ENCODE measurements around the gene TCEAL8. TPM values are rescaled to one million over a fixed set of nuclear protein-coding genes. Genes with fewer than 3 reads are reported as not detected.

TCEAL8 gene
- total and polyA plus RNA-seq, 2 experiments from 2014 or later: 97.7 to 104 TPM

- in situ Hi-C loops (cut with MboI): no loop called here
- Histone ChIP-seq H3K9me2 (ENCODE audit: insufficient read depth) (no peaks in the 10 kb centered on the region), H3K9ac (no peak overlapping the region), H3K27me3 (replicated peaks; ENCODE audit: insufficient read depth) (no peaks in the 10 kb centered on the region), H3K36me3 (ENCODE audit: low read depth) (0 out of 2 replicates have a peak, but pooled peaks cover 3% of the 10 kb centered on the region), H4K20me1 (ENCODE audit: insufficient read depth) (no peaks in the 10 kb centered on the region), H2AFZ (no peak overlapping the region), H3K79me2 (ENCODE audit: insufficient read depth) (peaks cover 18% of the 10 kb centered on the region), H3K4me2 (ENCODE audit: unreplicated experiment) (no peak overlapping the region), H3K4me1 (ENCODE audit: insufficient read depth) (no peaks in the 10 kb centered on the region), H3K4me3 (no peak overlapping the region), H3F3A (ENCODE audit: insufficient read depth) (no peaks in the 10 kb centered on the region), H3K9me3 (ENCODE audit: low read depth) (no peaks in the 10 kb centered on the region), H3K27ac (no peak overlapping the region)
- no peak for DNase-seq
- TF ChIP-seq EZH2 (IDR thresholded peaks at IDR 0.05; ENCODE audit: insufficient read depth, poor library complexity, severe bottlenecking) (no peak), EZH2phosphoT487 (IDR thresholded peaks at IDR 0.05; ENCODE audit: insufficient read depth, low read depth) (no peak)
Measured at GRCh38 chrX:103256651-103257050, 1.7 kb upstream of the TCEAL8 start.

DNA sequence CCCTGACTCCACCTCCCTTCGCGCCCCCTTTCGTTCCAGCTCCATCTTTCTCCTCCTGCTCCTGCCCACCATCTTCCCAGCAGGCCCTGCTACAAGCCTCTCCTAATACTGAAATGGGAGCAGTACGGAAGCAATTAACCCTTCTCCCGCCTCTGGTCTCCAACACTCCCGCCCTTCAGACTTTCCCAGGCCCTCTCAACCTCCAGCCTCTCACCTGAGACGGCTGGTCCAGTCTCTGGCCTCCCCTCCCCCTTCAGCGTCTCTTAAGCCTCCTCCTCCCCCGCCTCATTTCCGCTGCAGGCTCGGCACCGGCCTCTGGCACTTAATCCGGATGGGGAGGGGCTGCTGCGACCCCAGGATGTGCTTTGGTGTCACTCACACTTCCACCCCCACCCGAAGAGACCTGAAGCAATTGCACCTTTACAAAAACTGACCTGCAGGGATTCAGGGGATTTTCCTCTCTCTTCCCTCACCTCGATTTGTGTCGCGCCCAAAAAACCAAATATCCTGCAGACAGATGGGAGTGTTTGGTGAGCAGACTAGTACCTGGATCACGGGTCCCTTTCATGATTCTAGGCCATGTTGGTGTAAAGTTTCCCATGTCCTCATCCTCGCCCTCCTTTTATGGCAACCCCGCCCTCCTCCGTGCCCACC is 657 bp downstream of the TCEAL8 start:
- Histone ChIP-seq H3K79me2 (ENCODE audit: insufficient read depth) (peaks cover 18% of the 10 kb centered on the region), H3K9me2 (ENCODE audit: insufficient read depth) (no peaks in the 10 kb centered on the region), H3K4me1 (ENCODE audit: insufficient read depth) (no peaks in the 10 kb centered on the region), H3K4me2 (ENCODE audit: unreplicated experiment) (peak overlapping the region; percentile 96), H3K36me3 (ENCODE audit: low read depth) (0 out of 2 replicates have a peak, but pooled peaks cover 3% of the 10 kb centered on the region), H3K4me3 (peak overlapping the region; percentile 97), H3F3A (ENCODE audit: insufficient read depth) (no peaks in the 10 kb centered on the region), H3K27ac (peak overlapping the region; percentile 89), H3K27me3 (replicated peaks; ENCODE audit: insufficient read depth) (no peaks in the 10 kb centered on the region), H4K20me1 (ENCODE audit: insufficient read depth) (no peaks in the 10 kb centered on the region), H3K9ac (peak overlapping the region; percentile 96), H2AFZ (peak overlapping the region; percentile 99), H3K9me3 (ENCODE audit: low read depth) (no peaks in the 10 kb centered on the region)
- in situ Hi-C loops (cut with MboI): no loop called here
- 0 to 1% methylated on average over 9 to 22 of the region's 22 CpGs for WGBS, 2 experiments (ENCODE audit: low coverage in 1 of 2, low lambda C conversion rate in 2 of 2, missing lambda C conversion rate in 2 of 2)
- TF ChIP-seq EZH2phosphoT487 (IDR thresholded peaks at IDR 0.05; ENCODE audit: insufficient read depth, low read depth) (no peak), EZH2 (IDR thresholded peaks at IDR 0.05; ENCODE audit: insufficient read depth, poor library complexity, severe bottlenecking) (no peak)
- peak; percentile 59 for DNase-seq

- in situ Hi-C loops (cut with MboI): no loop called here
- Histone ChIP-seq H3K9me3 (ENCODE audit: low read depth) (no peaks in the 10 kb centered on the region), H3F3A (ENCODE audit: insufficient read depth) (no peaks in the 10 kb centered on the region), H3K9me2 (ENCODE audit: insufficient read depth) (no peaks in the 10 kb centered on the region), H3K27me3 (replicated peaks; ENCODE audit: insufficient read depth) (no peaks in the 10 kb centered on the region), H3K36me3 (ENCODE audit: low read depth) (0 out of 2 replicates have a peak, but pooled peaks cover 3% of the 10 kb centered on the region), H3K4me1 (ENCODE audit: insufficient read depth) (no peaks in the 10 kb centered on the region), H4K20me1 (ENCODE audit: insufficient read depth) (no peaks in the 10 kb centered on the region), H3K9ac (peak overlapping the region; percentile 96), H2AFZ (peak overlapping the region; percentile 99; the same call in 1 of the 2 replicates), H3K79me2 (ENCODE audit: insufficient read depth) (peaks cover 18% of the 10 kb centered on the region), H3K4me3 (peak overlapping the region; percentile 97), H3K4me2 (ENCODE audit: unreplicated experiment) (peak overlapping the region; percentile 96), H3K27ac (peak overlapping the region; percentile 89)
- peak; percentile 37 for DNase-seq
- TF ChIP-seq EZH2phosphoT487 (IDR thresholded peaks at IDR 0.05; ENCODE audit: insufficient read depth, low read depth) (no peak), EZH2 (IDR thresholded peaks at IDR 0.05; ENCODE audit: insufficient read depth, poor library complexity, severe bottlenecking) (no peak)
- 26% methylated on average over 6 to 8 of the region's 8 CpGs for WGBS, 2 experiments (ENCODE audit: low coverage in 1 of 2, low lambda C conversion rate in 2 of 2, missing lambda C conversion rate in 2 of 2)
Measured at GRCh38 chrX:103253608-103254007, 1.3 kb downstream of the TCEAL8 start.

DNA sequence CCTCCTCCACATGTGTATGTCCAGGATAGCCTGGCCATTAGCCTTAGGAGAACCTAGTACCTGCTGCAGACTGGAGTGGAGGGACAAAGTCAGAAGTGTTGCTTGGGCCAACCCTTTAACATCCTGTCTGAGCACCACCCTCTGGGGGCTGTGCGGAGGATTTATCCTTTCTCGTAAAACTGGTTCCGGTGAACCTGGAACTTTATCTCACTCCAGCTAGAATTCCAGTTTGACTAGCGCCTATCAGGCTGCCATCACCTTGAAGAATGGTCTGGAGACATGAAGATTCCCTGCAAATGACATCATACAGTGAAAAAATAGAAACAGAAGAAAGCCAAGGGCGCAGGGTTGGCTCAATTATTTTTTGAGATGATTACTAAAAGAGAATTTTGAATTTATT is 4.0 kb downstream of the TCEAL8 start:
- Histone ChIP-seq H4K20me1 (ENCODE audit: insufficient read depth) (no peaks in the 10 kb centered on the region), H3F3A (ENCODE audit: insufficient read depth) (no peaks in the 10 kb centered on the region), H3K4me3 (no peak overlapping the region), H3K9me3 (ENCODE audit: low read depth) (no peaks in the 10 kb centered on the region), H3K79me2 (ENCODE audit: insufficient read depth) (peaks cover 18% of the 10 kb centered on the region), H2AFZ (no peak overlapping the region), H3K36me3 (ENCODE audit: low read depth) (0 out of 2 replicates have a peak, but pooled peaks cover 3% of the 10 kb centered on the region), H3K4me1 (ENCODE audit: insufficient read depth) (no peaks in the 10 kb centered on the region), H3K27me3 (replicated peaks; ENCODE audit: insufficient read depth) (no peaks in the 10 kb centered on the region), H3K27ac (no peak overlapping the region), H3K9ac (no peak overlapping the region), H3K4me2 (ENCODE audit: unreplicated experiment) (no peak overlapping the region), H3K9me2 (ENCODE audit: insufficient read depth) (no peaks in the 10 kb centered on the region)
- WGBS, 2 experiments (ENCODE audit: low coverage in 1 of 2, low lambda C conversion rate in 2 of 2, missing lambda C conversion rate in 2 of 2): 73 to 80% methylated on average over 3 to 5 of the region's 5 CpGs
- in situ Hi-C loops (cut with MboI): no loop called here
- DNase-seq: no peak
- no peak for TF ChIP-seq EZH2 (IDR thresholded peaks at IDR 0.05; ENCODE audit: insufficient read depth, poor library complexity, severe bottlenecking)
- no peak for TF ChIP-seq EZH2phosphoT487 (IDR thresholded peaks at IDR 0.05; ENCODE audit: insufficient read depth, low read depth)
